Measurements from ENCODE around the gene WNT3A. TPM values are rescaled to one million over a fixed set of nuclear protein-coding genes. Genes with fewer than 3 reads are reported as not detected.
A peak's percentile ranks its signal among the peaks of the same experiment; 100 is the strongest.

Gene WNT3A
- polyA plus RNA-seq, 3 donors = not detected

DNA sequence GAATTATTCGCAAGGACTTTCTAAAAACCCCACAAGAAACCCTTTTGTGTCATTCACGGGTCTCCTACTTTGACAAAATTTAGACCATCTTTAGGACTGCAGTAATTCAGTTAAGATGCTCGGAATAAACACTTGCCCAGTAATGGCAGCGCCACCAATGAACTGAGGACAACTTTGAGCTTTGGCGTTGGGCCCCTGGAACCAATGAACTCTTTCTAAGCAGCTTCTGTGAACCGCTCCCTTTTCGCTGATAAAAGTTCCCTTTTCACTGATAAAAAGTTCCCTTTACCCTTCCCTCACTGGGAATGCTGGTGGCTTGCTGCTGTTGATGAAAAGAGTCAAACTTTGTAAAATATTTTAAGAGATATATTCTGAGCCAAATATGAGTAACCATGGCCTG, 103.8 kb downstream of the WNT3A start:
- peak overlapping the region in 1 of 2 donors; percentile 90 for H3K4me3 Mint-ChIP-seq
- no peak for DNase-seq
- peaks cover 34% of the 10 kb centered on the region for H3K79me2 ChIP-seq (ENCODE audit: insufficient read depth, low read length)
- H3K4me1 ChIP-seq (ENCODE audit: control insufficient read depth in 1 of 2, insufficient read depth in 2 of 2, low read length in 2 of 2) = peaks cover 19 to 35% of the 10 kb centered on the region in 2 donors
- peak overlapping the region in 3 of 7 donors; percentile 57 to 75 (median 65) for H3K27ac Mint-ChIP-seq
- H3K4me2 ChIP-seq (replicated peaks; ENCODE audit: extremely low read depth, low read length, poor library complexity, severe bottlenecking) = no peak overlapping the region
- no peak overlapping the region for H3K27ac ChIP-seq (ENCODE audit: low read depth in 1 of 2, low read length in 2 of 2)
- peaks cover 13 to 20% of the 10 kb centered on the region in 2 donors for H3K36me3 Mint-ChIP-seq
- peaks cover 0 to 4% (median 1%) of the 10 kb centered on the region in 7 donors for H3K9me3 Mint-ChIP-seq
- H3K9me3 ChIP-seq (replicated peaks in 1 of 2; ENCODE audit: control insufficient read depth in 1 of 2, insufficient read depth in 1 of 2, low read length in 2 of 2) = no peaks in the 10 kb centered on the region
- no peak overlapping the region for H3K9ac ChIP-seq (ENCODE audit: insufficient read depth, low read length, poor library complexity, severe bottlenecking)
- intact Hi-C loops (cut with micrococcal nuclease) = loop anchor here in 1 of 2 donors (5.0 kb wide), 1 partner anchor 347 kb away; a partner anchor contains a TSS
- H3K36me3 ChIP-seq (replicated peaks in 1 of 2; ENCODE audit: control insufficient read depth in 1 of 2, insufficient read depth in 2 of 2, low read length in 2 of 2) = peaks cover 11 to 21% of the 10 kb centered on the region in 2 donors
- no peaks in the 10 kb centered on the region for H4K20me1 ChIP-seq (ENCODE audit: insufficient read depth, low read length)
- WGBS (ENCODE audit: insufficient coverage) = 100% methylated on average over 4 of the region's 7 CpGs
- no peaks in the 10 kb centered on the region for H3K27me3 ChIP-seq (ENCODE audit: control insufficient read depth in 2 of 2, insufficient read depth in 2 of 2, low read length in 2 of 2)
- peaks cover 29% of the 10 kb centered on the region for H3K4me1 Mint-ChIP-seq
- H2AFZ ChIP-seq (ENCODE audit: insufficient read depth, low read depth, low read length, poor library complexity, severe bottlenecking) = no peak overlapping the region
- peak overlapping the region in 1 of 3 experiments; percentile 92 for H3K4me3 ChIP-seq (replicated peaks in 1 of 3; ENCODE audit: low read depth in 2 of 3, low read length in 3 of 3)
- no peaks in the 10 kb centered on the region for H3K27me3 Mint-ChIP-seq (ENCODE audit: low read depth in 3 of 3)
- no peak for TF ChIP-seq CTCF (IDR thresholded peaks at IDR 0.05)

Small RNA genes within 50 kb of the gene (small RNA-seq; reads per million reads assigned to genes)
- not detected for gene SEPT14P17 (ENCODE audit: insufficient read length, low read depth)

Other genes starting within 250 kb of the WNT3A start
- not detected for gene PRSS38, start 191.3 kb upstream of the WNT3A start, polyA plus RNA-seq
- not detected for gene WNT9A, start 59.1 kb upstream of the WNT3A start, polyA plus RNA-seq
- gene ARF1, start 75.7 kb downstream of the WNT3A start, polyA plus RNA-seq = 100 to 1,000 TPM; 580 to 789 (median 603) TPM
- 10 to 100 TPM in 2 of 3 donors, 1 to 10 TPM in 1; 6.9 to 34.2 (median 10.6) TPM for gene C1orf35, start 96.3 kb downstream of the WNT3A start, polyA plus RNA-seq
- gene MRPL55, start 102.3 kb downstream of the WNT3A start, polyA plus RNA-seq = 100 to 1,000 TPM in 2 of 3 donors, 10 to 100 TPM in 1; 99.8 to 277 (median 104) TPM
- gene GUK1, start 133.3 kb downstream of the WNT3A start, polyA plus RNA-seq = 100 to 1,000 TPM; 262 to 391 (median 316) TPM
- under 1 TPM in 1 of 3 donors, not detected in 2; 0.15 TPM for gene GJC2, start 142.9 kb downstream of the WNT3A start, polyA plus RNA-seq
- 1 to 10 TPM; 1.6 to 2.1 (median 1.7) TPM for gene IBA57, start 158.8 kb downstream of the WNT3A start, polyA plus RNA-seq
- 1 to 10 TPM in 1 of 3 donors, under 1 TPM in 2; 0.57 to 1.5 (median 0.76) TPM for gene OBSCN, start 201.0 kb downstream of the WNT3A start, polyA plus RNA-seq